AML-193 (cell line): Measurements from ENCODE around the gene UGT1A4.
"Not testable (repeated sequence)": the region's sequence is repeated elsewhere in the genome, so short reads cannot be mapped to it uniquely, and the experiment has no call there.

Source experiments
- DNase-seq, 2 experiments: peaks; one replicate each; lab custom pipeline; 2025; lab: John Stamatoyannopoulos, UW

Gene UGT1A4

GRCh38 chr2:233750689-233751088 is 32.2 kb downstream of the UGT1A4 start:
- DNase-seq: not testable (repeated sequence)

- DNase-seq: not testable (repeated sequence)
Measured at GRCh38 chr2:233751212-233752009, 32.9 kb downstream of the UGT1A4 start.

GRCh38 chr2:233754872-233755611 is 36.5 kb downstream of the UGT1A4 start:
- DNase-seq: no peak

GRCh38 chr2:233756429-233757081 is 38.0 kb downstream of the UGT1A4 start:
- DNase-seq: no peak

GRCh38 chr2:233758141-233758540 is 39.6 kb downstream of the UGT1A4 start:
- no peak for DNase-seq

- no peak for DNase-seq
Measured at GRCh38 chr2:233758849-233759248, 40.3 kb downstream of the UGT1A4 start.

- DNase-seq: no peak
Measured at GRCh38 chr2:233760043-233760442, 41.5 kb downstream of the UGT1A4 start, which contains the start of gene UGT1A1. Gene UGT1A1, plus strand, starts transcription at chr2:233760270. Its CDS starts 18 bp downstream, at chr2:233760288.

- DNase-seq: no peak
Measured at GRCh38 chr2:233761040-233761769, 42.7 kb downstream of the UGT1A4 start.

- DNase-seq: no peak
Measured at GRCh38 chr2:233764264-233764663, 45.7 kb downstream of the UGT1A4 start.

- no peak for DNase-seq
Measured at GRCh38 chr2:233764761-233765160, 46.2 kb downstream of the UGT1A4 start.

GRCh38 chr2:233766416-233766815 is 47.9 kb downstream of the UGT1A4 start:
- no peak for DNase-seq

- DNase-seq: no peak
Measured at GRCh38 chr2:233768076-233768475, 49.5 kb downstream of the UGT1A4 start.

- no peak for DNase-seq
Measured at GRCh38 chr2:233769260-233769659, 50.7 kb downstream of the UGT1A4 start.

GRCh38 chr2:233772153-233772552 is 53.6 kb downstream of the UGT1A4 start:
- no peak for DNase-seq

GRCh38 chr2:233772583-233772982 is 54.0 kb downstream of the UGT1A4 start:
- no peak for DNase-seq

- DNase-seq: no peak
Measured at GRCh38 chr2:233773854-233774253, 55.3 kb downstream of the UGT1A4 start.

GRCh38 chr2:233775414-233775813 is 56.9 kb downstream of the UGT1A4 start:
- no peak for DNase-seq

GRCh38 chr2:233778030-233778429 is 59.5 kb downstream of the UGT1A4 start, which contains the start of gene MROH2A:
Gene MROH2A, plus strand, starts transcription at chr2:233778330. Its CDS starts 1,029 bp downstream, at chr2:233779359.
- no peak for DNase-seq

GRCh38 chr2:233779722-233780121 is 61.2 kb downstream of the UGT1A4 start:
- DNase-seq: no peak

GRCh38 chr2:233780771-233781170 is 62.2 kb downstream of the UGT1A4 start:
- DNase-seq: no peak

GRCh38 chr2:233789554-233789953 is 71.0 kb downstream of the UGT1A4 start:
- no peak for DNase-seq
